KBM-7 (cell line): ENCODE results near the gene C1QTNF1.

Source experiments
- DNase-seq: peaks from one replicate; pipeline ENCODE4 v3.0.0-alpha.2; 2015
- in situ Hi-C: fragments of 300-500 bp; cut with MboI; formaldehyde crosslinking; loops from 2 replicates; pipeline ENCODE4 v1.14.3; 2020; ENCODE audit warnings: low sequenced_read_pairs, low pct_unique_long_range_greater_than_20kb, mixed read lengths

Gene C1QTNF1

DNA sequence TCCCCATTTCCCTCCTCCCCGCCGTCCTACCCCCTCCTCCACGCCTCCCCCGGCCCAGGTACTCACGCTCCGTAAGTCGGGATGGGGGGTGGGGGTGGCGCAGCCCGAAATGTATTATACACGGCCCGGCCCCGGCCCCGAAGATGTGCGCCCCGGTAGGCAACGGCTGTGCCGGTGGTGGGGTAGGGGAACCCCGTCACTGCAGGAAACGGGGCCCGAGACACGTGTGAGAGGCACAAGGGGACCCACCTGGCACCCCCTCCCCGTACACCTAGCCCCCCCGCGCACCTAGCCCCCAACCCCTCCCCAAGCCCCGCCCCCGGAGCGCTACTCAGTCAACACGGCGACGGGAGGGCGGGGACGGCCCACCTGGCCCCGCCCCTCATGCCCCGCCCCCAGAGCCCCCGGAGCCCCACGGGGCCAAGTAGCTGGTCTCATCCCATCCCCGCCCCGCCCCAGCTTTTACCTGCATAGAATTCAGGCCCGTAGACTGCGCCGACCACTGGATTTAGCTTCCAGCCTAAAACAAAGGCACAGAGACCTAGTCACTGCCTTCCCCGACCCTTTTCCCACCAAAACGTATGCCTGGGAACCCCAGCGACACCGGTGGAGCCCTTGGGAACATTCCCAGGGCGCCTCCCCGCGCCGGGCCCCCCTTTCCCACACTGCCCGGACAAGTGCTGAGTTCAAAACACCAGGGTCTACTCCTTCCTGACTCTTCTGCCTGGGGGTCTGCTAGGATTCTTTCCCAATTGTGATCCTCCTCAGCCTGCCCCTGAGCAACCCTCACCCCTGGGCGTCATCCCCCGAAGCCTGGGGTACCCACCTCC lies 73.5 kb downstream of the C1QTNF1 start:
- in situ Hi-C loops, result no loop called here
- no peak for DNase-seq

DNA sequence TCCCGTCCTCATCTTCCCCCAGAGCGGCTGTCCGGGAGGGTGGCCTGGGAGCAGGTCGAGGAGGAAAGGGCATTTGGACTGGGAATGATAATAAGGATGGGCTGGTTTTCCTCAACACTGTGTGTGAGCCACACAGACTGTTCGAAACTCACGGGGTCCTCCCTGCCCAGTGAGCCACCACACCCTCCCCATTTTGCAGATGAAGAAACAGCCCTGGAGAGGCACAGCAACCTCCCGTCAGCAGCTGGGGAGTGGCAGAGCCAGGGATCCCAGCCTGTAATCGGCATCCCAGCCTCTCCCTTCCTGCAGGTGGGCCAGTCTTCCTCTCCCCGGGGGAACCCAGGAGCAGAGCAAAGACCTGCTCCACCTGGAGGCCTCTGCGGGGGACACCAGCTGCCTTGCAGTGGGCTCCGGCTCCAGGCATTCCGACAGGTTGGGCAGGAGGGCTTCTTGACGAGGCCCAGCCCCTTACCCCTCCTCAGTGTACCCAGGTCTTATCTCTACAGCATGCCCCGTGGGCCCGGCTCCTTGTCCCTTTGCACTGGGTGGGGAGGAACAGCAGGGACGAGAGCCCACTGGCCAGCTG lies 74.4 kb downstream of the C1QTNF1 start:
- in situ Hi-C loops, result no loop called here
- no peak for DNase-seq
